ENCODE data around the gene CYTH4.

The CYTH4 gene

GRCh38 chr22:37270928-37271650 lies 11.2 kb upstream of the CYTH4 start:
- no peak for DNase-seq (ENCODE audit: low read depth)

GRCh38 chr22:37273126-37273845 lies 9.0 kb upstream of the CYTH4 start:
- no peak for DNase-seq (ENCODE audit: low read depth)

GRCh38 chr22:37273846-37274225 lies 8.5 kb upstream of the CYTH4 start:
- no peak for DNase-seq (ENCODE audit: low read depth)

- DNase-seq (ENCODE audit: low read depth) = no peak
Measured at GRCh38 chr22:37274380-37274862, 7.9 kb upstream of the CYTH4 start.

- DNase-seq (ENCODE audit: low read depth) = no peak
Measured at GRCh38 chr22:37275134-37275533, 7.2 kb upstream of the CYTH4 start.

DNA sequence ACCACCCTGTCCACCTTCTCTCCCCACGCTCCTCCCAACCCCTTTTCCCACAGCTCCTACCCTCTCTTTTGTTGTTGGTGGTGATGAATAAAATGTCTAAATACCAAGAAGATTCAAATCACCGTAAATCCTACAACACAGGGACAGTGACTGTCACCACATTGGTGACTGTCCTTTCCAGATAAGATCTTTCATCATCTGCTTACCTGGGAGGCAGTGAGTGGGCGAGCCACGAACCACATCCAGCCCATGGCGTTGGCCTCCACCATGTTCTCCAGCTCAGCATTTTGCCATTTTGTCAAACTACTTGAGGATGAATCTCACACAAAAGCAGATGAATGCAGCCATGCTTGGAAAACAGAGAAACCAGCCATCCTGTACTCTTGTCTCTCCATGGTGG lies 6.7 kb upstream of the CYTH4 start:
- DNase-seq (ENCODE audit: low read depth) = no peak

DNA sequence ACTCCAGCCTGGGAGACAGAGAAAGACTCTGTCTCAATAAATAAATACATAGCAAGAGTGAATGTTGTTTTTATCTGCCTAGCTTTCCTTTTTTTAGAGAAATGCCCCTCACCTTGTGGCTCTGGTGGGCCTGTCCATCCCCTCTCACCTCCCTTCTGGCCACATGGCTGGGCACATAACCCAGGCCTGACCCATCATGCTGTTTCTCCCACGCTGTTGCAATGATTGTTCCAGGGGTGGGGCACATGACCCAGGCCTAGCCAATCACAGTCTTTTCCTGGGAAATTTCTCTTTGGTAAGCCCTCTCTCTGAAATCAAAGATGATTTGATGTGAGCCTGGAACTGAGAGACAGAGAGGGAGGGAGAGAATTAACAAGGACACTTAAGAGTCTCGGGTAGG lies 5.5 kb upstream of the CYTH4 start:
- DNase-seq (ENCODE audit: low read depth) = no peak

DNA sequence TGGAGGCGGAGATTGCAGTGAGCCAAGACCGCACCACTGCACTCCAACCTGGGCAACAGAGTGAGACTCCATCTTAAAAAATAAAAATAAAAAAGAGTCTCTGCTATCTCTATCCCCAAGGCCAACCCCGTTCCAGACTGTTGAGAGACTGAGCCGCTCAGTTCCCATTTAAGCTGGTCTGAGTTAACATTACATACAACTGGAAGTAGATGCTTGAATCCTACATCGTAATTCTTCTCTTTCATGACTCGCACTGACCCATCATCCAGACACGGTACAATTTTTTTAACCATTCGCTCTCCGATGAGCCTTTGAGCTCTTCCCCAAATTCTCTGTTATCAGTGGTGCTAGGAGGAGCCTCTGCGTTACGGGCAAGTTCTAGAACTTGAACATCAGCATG lies 4.9 kb upstream of the CYTH4 start:
- no peak for DNase-seq (ENCODE audit: low read depth)

DNA sequence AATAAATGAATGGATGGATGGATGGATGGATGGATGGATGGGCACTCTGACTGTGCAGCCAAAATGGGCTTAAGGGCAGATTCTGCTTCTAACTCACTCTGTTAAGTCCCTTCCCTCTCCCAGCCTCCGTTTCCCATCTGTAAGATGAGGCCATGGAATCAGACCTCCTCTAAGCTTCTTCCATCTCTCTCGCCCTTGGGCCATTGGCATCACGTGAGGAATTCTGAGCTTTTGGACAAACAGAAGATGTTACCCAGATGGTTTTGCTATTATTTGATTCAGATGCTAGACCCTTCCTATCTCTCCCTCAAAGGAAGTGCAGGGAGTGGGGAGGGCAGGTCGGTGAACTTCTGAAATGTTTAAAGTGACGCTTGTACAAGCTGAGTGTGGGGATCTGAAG lies 4.0 kb upstream of the CYTH4 start:
- DNase-seq (ENCODE audit: low read depth) = no peak

DNA sequence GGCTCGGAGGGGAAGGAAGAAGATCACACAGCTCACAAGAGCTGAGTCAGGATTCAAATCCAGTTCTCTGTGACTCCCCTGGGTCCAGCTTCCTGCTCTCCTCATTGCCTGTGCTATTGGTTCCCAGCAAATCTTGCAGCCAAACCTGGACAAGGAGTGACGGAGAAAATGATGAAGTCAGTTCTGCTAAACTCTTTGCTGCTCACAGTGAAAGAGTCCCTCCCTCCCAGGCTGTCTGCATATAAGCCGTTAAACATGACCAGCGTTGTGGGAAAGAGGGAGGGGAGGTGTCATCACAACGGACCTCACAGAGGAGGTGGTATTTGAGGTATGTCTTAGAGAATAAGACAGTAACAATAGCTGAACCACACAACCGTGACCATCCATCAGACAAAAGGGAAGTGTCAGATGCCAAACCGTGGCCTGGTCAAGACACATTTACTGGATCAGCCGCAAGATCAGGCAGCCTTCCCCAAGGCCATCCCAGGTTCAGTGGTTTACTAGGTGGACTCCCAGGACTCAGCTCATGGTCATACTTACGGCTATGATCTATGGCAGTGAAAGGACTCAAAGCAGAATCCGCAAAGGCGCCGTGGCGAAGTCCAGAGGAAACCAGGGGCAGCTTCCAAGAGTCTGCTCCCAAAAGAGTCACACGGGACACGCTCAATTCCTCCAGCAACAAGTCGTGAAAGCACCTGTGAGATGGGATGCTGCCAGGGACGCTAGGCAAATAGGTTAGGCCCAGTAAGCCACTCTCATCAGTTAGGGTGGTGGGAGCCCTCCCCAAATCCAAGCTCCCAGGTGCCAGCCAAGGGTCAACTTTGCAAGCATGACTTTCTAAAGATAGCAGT lies 2.8 kb upstream of the CYTH4 start:
- DNase-seq (ENCODE audit: low read depth) = no peak

DNA sequence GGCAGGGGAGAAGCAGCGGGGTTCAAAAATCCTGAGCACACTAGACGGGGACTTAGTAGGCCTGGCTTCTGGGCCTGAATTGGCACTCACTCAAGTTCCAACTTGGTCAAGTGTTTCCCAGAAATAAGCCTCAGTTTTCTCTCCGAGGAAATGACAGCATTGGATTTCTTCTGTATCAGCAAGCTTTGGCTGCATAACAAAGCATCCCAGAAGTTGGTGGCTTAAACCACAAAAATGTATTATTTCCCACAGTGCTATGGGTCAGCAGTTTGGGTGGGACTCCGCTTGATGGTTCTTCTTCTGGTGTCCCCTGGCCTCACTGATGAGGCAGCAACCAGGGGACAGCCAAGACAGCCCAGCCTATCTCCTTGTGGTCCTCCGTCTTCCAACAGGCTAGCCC lies 1.6 kb upstream of the CYTH4 start:
- no peak for DNase-seq (ENCODE audit: low read depth)

- no peak for DNase-seq (ENCODE audit: low read depth)
Measured at GRCh38 chr22:37281195-37281594, 1.1 kb upstream of the CYTH4 start.

DNA sequence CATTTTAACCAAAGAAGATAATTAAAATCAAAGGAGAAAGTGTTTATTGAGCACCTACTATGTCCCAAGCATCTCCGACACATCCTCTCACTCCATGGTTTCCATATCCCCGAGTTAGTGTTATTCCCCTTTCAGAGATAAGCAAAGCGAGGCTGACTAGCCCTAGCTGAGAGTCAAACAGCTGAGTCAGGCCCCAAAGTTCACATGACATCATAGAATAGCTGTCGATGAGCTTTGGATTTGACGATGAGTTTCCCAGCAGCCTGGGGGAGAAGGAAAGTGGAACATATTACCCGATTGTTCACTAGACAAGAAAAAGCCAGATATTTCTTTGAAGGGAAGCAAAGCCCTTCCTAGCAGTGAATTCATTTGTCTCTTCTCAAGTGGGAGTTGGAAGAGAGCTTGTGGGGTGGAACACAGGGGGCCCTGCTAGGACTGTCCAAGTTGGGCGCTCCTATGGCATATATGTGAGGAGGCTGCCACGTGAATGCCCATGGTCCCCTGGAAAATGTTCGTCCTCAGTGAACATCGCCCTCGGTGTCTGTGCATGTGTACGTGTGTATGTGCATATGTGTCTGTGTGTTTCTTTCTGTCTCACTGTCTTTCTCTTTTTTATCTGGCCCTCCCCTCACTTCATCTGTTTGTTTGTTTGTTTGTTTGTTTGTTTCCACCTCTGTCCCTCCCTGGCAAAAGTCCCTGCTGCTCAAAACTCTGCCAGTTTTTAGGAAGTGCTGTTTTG lies 493 bp upstream of the CYTH4 start:
- no peak for DNase-seq (ENCODE audit: low read depth)

GRCh38 chr22:37283393-37283937 lies 1.2 kb downstream of the CYTH4 start:
- peak; percentile 46 for DNase-seq (ENCODE audit: low read depth)

DNA sequence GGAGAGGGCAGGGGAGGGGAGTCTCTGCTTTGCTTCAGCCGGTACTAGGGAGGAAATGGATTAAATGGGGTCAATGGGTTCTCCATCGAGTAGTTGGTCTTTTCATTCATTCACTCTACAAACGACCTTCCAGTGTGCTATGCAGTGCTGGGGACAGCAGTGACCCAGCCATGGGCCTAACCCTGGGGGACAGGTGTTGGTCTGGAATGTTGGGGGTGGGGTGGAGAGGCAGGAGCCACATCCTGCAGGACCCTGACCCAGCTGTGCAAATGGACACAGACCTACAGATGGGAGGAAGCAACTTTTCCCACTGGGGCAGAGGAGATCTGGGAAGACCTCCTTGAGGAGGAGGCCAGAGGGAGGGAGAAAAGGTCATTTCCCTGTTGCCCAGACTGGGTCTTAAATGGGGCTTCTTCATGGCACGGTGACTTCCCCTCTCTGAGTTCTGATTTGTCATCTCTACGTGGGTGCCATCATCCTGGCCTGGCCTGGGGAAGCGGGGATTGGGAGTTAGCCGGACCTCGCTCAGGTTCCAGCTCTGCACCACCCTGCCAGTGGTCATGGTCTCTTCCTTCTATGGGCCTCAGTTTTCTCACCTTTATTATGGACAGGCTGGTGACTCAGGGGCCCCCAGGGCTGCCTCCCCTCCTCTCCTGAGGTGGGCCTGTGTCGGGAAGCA lies 2.0 kb downstream of the CYTH4 start:
- DNase-seq (ENCODE audit: low read depth) = no peak

DNA sequence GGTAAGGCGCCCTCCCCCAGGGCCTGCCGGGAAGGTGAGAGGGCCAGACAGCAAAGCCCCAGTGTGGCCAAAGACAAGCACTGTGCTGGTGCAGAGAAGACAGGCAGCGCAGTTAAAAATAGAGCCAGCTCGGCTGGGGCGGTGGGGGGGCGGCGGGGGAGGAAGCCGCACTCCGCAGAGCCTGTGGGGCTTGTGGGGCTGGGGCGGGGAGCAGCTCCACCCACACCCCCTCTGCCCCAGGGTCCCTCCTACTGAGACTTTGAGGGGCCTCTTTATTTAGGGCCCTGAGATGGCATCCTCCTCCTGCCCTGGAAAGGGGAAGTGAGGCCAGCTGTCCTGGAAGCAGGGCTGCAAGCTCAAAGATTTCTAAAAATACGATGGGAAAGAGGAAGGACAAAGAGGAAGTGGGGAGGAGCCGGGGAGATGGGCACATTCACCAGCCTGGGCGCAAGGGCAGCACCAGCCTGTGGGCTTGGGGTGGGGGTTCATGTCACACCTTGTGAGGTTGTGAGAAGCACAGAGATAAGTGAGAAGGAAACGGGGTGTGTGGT lies 2.6 kb downstream of the CYTH4 start:
- peak; percentile 39 for DNase-seq (ENCODE audit: low read depth)

GRCh38 chr22:37285937-37286336 lies 3.6 kb downstream of the CYTH4 start:
- DNase-seq (ENCODE audit: low read depth) = no peak

- no peak for DNase-seq (ENCODE audit: low read depth)
Measured at GRCh38 chr22:37287550-37287951, 5.2 kb downstream of the CYTH4 start.

GRCh38 chr22:37288521-37288920 lies 6.2 kb downstream of the CYTH4 start:
- DNase-seq (ENCODE audit: low read depth) = no peak

GRCh38 chr22:37289156-37289735 lies 6.9 kb downstream of the CYTH4 start:
- no peak for DNase-seq (ENCODE audit: low read depth)
